CD14-positive monocyte (primary cell): Measurements from ENCODE around the gene CDKN1B. TPM values are rescaled to one million over a fixed set of nuclear protein-coding genes. Genes with fewer than 3 reads are reported as not detected.

ENCODE experiments used
- DNase-seq, 3 donors: peaks; one replicate each; pipeline ENCODE4 v3.0.0-alpha.2; 2011 to 2022
- H2AFZ ChIP-seq: 2 replicates; pipeline ENCODE4 v1.6.0; 2012; ENCODE audit warnings: mild to moderate bottlenecking, low read depth, low read length, inconsistent platforms; ENCODE audit not compliant: insufficient read depth, poor library complexity, severe bottlenecking
- H3K27ac ChIP-seq, 2 donors: 1 replicate in 1 of 2; 2 replicates in 1 of 2; pipeline ENCODE4 v1.5.1; 2012 to 2013; ENCODE audit warnings: low read length in 2 of 2, control low read depth in 1 of 2, inconsistent platforms in 1 of 2, low read depth in 1 of 2, mild to moderate bottlenecking in 1 of 2
- H3K27me3 ChIP-seq, 2 donors: one replicate each; pipeline versions ENCODE4 v1.6.0 to v1.6.1; 2011 to 2013; ENCODE audit warnings: low read length in 2 of 2; ENCODE audit not compliant: control insufficient read depth in 2 of 2, insufficient read depth in 2 of 2
- H3K36me3 ChIP-seq, 2 donors: replicated peaks in 1 of 2; 1 replicate in 1 of 2; 2 replicates in 1 of 2; pipeline versions ENCODE4 v1.5.1 to v1.6.1; 2012 to 2013; ENCODE audit warnings: low read length in 2 of 2, control low read depth in 1 of 2, inconsistent platforms in 1 of 2, mild to moderate bottlenecking in 1 of 2; ENCODE audit not compliant: insufficient read depth in 2 of 2, control insufficient read depth in 1 of 2
- H3K4me1 ChIP-seq, 2 donors: 1 replicate in 1 of 2; 2 replicates in 1 of 2; pipeline versions ENCODE4 v1.5.1 to v1.6.1; 2012 to 2013; ENCODE audit warnings: low read length in 2 of 2, control low read depth in 1 of 2, inconsistent platforms in 1 of 2, mild to moderate bottlenecking in 1 of 2, moderate library complexity in 1 of 2; ENCODE audit not compliant: insufficient read depth in 2 of 2, control insufficient read depth in 1 of 2
- H3K4me2 ChIP-seq: replicated peaks from 2 replicates; pipeline ENCODE3; 2012; ENCODE audit warnings: low read length, moderate library complexity, mild to moderate bottlenecking; ENCODE audit not compliant: poor library complexity, severe bottlenecking; ENCODE audit errors: extremely low read depth
- H3K4me3 ChIP-seq, 3 experiments: fragments of 200-600 bp in 1 of 3; sonication (generic) in 1 of 3; replicated peaks in 1 of 3; 1 replicate in 2 of 3; 2 replicates in 1 of 3; pipeline ENCODE4 v1.5.1; 2011 to 2013; ENCODE audit warnings: low read length in 3 of 3, mild to moderate bottlenecking in 3 of 3, control low read depth in 2 of 3, low read depth in 2 of 3, inconsistent platforms in 1 of 3, moderate library complexity in 1 of 3
- H3K79me2 ChIP-seq: 2 replicates; pipeline ENCODE4 v1.6.0; 2012; ENCODE audit warnings: mild to moderate bottlenecking, control low read depth, inconsistent platforms, low read length, moderate library complexity; ENCODE audit not compliant: insufficient read depth
- H3K9ac ChIP-seq: 2 replicates; pipeline ENCODE4 v1.6.0; 2017; ENCODE audit warnings: low read length, mild to moderate bottlenecking; ENCODE audit not compliant: insufficient read depth, poor library complexity, severe bottlenecking
- H3K9me3 ChIP-seq, 2 donors: replicated peaks in 1 of 2; 1 replicate in 1 of 2; 2 replicates in 1 of 2; pipeline versions ENCODE4 v1.5.1 to v1.6.1; 2012 to 2013; ENCODE audit warnings: low read length in 2 of 2, control low read depth in 1 of 2; ENCODE audit not compliant: control insufficient read depth in 1 of 2, insufficient read depth in 1 of 2
- H4K20me1 ChIP-seq: 2 replicates; pipeline ENCODE4 v1.6.0; 2012; ENCODE audit warnings: mild to moderate bottlenecking, low read length, control low read depth, moderate library complexity; ENCODE audit not compliant: insufficient read depth
- H3K27ac Mint-ChIP-seq, 7 donors: one replicate each; pipeline ENCODE4 v1.8.0; 2020; ENCODE audit warnings: mild to moderate bottlenecking in 7 of 7, mixed read lengths in 7 of 7, moderate library complexity in 6 of 7, inconsistent platforms in 2 of 7
- H3K27me3 Mint-ChIP-seq, 3 donors: one replicate each; pipeline ENCODE4 v1.8.0; 2021 to 2022; ENCODE audit warnings: low read depth in 3 of 3, mild to moderate bottlenecking in 3 of 3, mixed read lengths in 3 of 3, moderate library complexity in 3 of 3, inconsistent platforms in 1 of 3
- H3K36me3 Mint-ChIP-seq, 2 donors: one replicate each; pipeline ENCODE4 v1.8.0; 2020; ENCODE audit warnings: mixed read lengths in 2 of 2, inconsistent platforms in 1 of 2, mild to moderate bottlenecking in 1 of 2
- H3K4me1 Mint-ChIP-seq: one replicate; pipeline ENCODE4 v1.8.0; 2020; ENCODE audit warnings: mild to moderate bottlenecking, mixed read lengths
- H3K4me3 Mint-ChIP-seq, 2 donors: one replicate each; pipeline ENCODE4 v1.8.0; 2020; ENCODE audit warnings: mild to moderate bottlenecking in 2 of 2, mixed read lengths in 2 of 2, moderate library complexity in 1 of 2
- H3K9me3 Mint-ChIP-seq, 7 donors: one replicate each; pipeline ENCODE4 v1.8.0; 2020 to 2022; ENCODE audit warnings: mixed read lengths in 7 of 7, mild to moderate bottlenecking in 6 of 7, moderate library complexity in 6 of 7, inconsistent platforms in 2 of 7
- CTCF ChIP-seq: fragments of 200-600 bp; IDR thresholded peaks from one replicate; pipeline ENCODE4 v1.8.0; 2022; ENCODE audit warnings: antibody characterized with exemption, mild to moderate bottlenecking
- WGBS: methylation state at CpG from one replicate; pipeline ENCODE4 v1.1.5; 2013; ENCODE audit warnings: missing lambda C conversion rate; ENCODE audit not compliant: insufficient coverage; 5-methylcytosine and 5-hydroxymethylcytosine counted together
- intact Hi-C, 2 donors: fragments of 100-400 bp; cut with micrococcal nuclease; formaldehyde crosslinking; loops; one replicate each; pipeline versions ENCODE4 v1.15.0 to v1.15.1; 2023
- polyA plus RNA-seq, 3 donors: library from polyadenylated mRNA; depleted of rRNA in 1 of 3; unstranded in 2 of 3; stranded (reverse) in 1 of 3; fragments of 300-500 nt in 2 of 3; fragments of >200 nt in 1 of 3; fragmentation: Illumina TruSeq in 2 of 3; gene quantifications; 1 replicate in 2 of 3; 2 replicates in 1 of 3; pipeline ENCODE4 v1.2.3, GENCODE V29; 2012 to 2021
- small RNA-seq: library from RNA; depleted of rRNA; stranded (forward); fragments of <200 nt; gene quantifications from one replicate; pipeline ENCODE3, GENCODE V24; 2012; ENCODE audit warnings: low read depth; ENCODE audit not compliant: insufficient read length

The CDKN1B gene
- polyA plus RNA-seq, 3 donors = 9.2 to 98.1 (median 9.5) TPM

GRCh38 chr12:12770262-12770661, 53.1 kb downstream of the CDKN1B start:
- Histone ChIP-seq H3K4me3 (no peak overlapping the region), H3K36me3 (no peaks in the 10 kb centered on the region), H3K4me1 (no peaks in the 10 kb centered on the region), H3K4me2 (no peak overlapping the region), H3K79me2 (no peaks in the 10 kb centered on the region), H3K27me3 (no peaks in the 10 kb centered on the region), H3K27ac (no peak overlapping the region), H4K20me1 (no peaks in the 10 kb centered on the region), H2AFZ (no peak overlapping the region), H3K9ac (no peak overlapping the region), H3K9me3 (peaks cover 7 to 12% of the 10 kb centered on the region in 2 donors)
- Mint-ChIP-seq H3K27me3 (peaks cover 0 to 2% (median 1%) of the 10 kb centered on the region in 3 donors), H3K4me3 (no peak overlapping the region), H3K4me1 (peaks cover under 1% of the 10 kb centered on the region), H3K36me3 (peaks cover 3 to 10% of the 10 kb centered on the region in 2 donors), H3K9me3 (peaks cover 3 to 23% (median 14%) of the 10 kb centered on the region in 7 donors), H3K27ac (no peak overlapping the region)
- intact Hi-C loops = no loop called here
- no peak for TF ChIP-seq CTCF
- 93% methylated on average over 3 of the region's 6 CpGs for WGBS
- DNase-seq = no peak

Small RNA genes within 50 kb of the gene (small RNA-seq; reads per million reads assigned to genes)
- not detected for gene MIR613

Other genes starting within 250 kb of the CDKN1B start
- gene DUSP16, start 154.5 kb upstream of the CDKN1B start, polyA plus RNA-seq = under 1 TPM; 0.04 to 0.46 (median 0.27) TPM
- gene CREBL2, start 105.5 kb upstream of the CDKN1B start, polyA plus RNA-seq = 10 to 100 TPM; 14.4 to 45.9 (median 38.2) TPM
- gene GPR19, start 21.2 kb upstream of the CDKN1B start, polyA plus RNA-seq = not detected
- gene APOLD1, start 68.3 kb downstream of the CDKN1B start, polyA plus RNA-seq = under 1 TPM in 2 of 3 donors, not detected in 1; 0.08 to 0.21 TPM
- 10 to 100 TPM; 27.6 to 35.2 (median 30.1) TPM for gene DDX47, start 96.0 kb downstream of the CDKN1B start, polyA plus RNA-seq
- gene GPRC5A, start 174.2 kb downstream of the CDKN1B start, polyA plus RNA-seq = under 1 TPM in 1 of 3 donors, not detected in 2; 0.43 TPM
- under 1 TPM in 1 of 3 donors, not detected in 2; 0.49 TPM for gene GPRC5D, start 234.8 kb downstream of the CDKN1B start, polyA plus RNA-seq